Measurements from ENCODE around the gene TSHZ2. TPM values are rescaled to one million over a fixed set of nuclear protein-coding genes. Genes with fewer than 3 reads are reported as not detected.

TSHZ2 gene
- total and polyA plus RNA-seq, 4 donors: 0.93 to 8.8 (median 3.8) TPM

DNA sequence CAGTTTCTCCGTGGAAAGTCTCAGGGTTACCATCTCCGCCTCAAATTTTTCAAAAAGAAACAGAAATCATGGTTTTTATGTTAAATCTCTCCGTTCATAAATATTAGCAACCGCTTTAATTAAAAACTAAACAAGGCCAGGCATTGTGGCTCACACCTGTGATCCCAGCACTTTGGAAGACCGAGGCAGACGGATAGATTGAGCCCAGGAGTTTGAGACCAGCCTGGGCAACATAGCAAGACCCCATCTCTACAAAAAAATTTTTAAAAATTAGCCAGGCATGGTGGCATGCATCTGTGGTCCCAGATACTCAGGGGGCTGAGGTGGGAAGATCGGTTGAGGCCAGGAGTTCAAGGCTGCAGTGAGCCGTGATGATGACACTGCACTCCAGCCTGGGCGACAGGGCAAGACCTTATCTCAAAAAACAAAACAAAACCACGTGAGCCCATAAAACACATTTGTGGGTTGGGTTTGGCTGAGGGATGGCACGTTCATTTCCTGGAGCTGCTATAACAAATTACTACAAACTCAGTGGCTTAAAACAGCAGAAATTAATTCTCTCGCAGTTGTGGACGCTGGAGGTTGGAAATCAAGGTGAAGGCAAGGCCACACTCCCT, 398.3 kb downstream of the TSHZ2 start:
- Histone ChIP-seq H3K4me3 (no peak overlapping the region), H3K9me3 (ENCODE audit: control insufficient read depth in 4 of 4, insufficient read depth in 3 of 4, low read length in 3 of 4) (peaks cover 0 to 2% (median 0%) of the 10 kb centered on the region in 4 donors), H3K4me1 (ENCODE audit: control insufficient read depth in 5 of 5, insufficient read depth in 5 of 5, low read length in 5 of 5) (no peaks in the 10 kb centered on the region), H3K9ac (ENCODE audit: insufficient read depth in 1 of 2, low read length in 2 of 2) (no peak overlapping the region), H3K36me3 (ENCODE audit: control insufficient read depth in 4 of 4, insufficient read depth in 4 of 4, low read length in 4 of 4) (no peaks in the 10 kb centered on the region), H3K27me3 (ENCODE audit: control insufficient read depth in 3 of 3, insufficient read depth in 3 of 3, low read length in 2 of 3) (no peaks in the 10 kb centered on the region), H3K27ac (ENCODE audit: low read depth in 1 of 2, low read length in 1 of 2) (no peak overlapping the region)
- DNase-seq: no peak
- no peak for TF ChIP-seq CTCF (IDR thresholded peaks at IDR 0.05; ENCODE audit: control extremely low read depth, extremely low read depth)
- ATAC-seq (ENCODE audit: insufficient read depth, low FRiP score): no peak
- WGBS, 2 donors: 76% methylated on average over 13 of the region's 13 CpGs

DNA sequence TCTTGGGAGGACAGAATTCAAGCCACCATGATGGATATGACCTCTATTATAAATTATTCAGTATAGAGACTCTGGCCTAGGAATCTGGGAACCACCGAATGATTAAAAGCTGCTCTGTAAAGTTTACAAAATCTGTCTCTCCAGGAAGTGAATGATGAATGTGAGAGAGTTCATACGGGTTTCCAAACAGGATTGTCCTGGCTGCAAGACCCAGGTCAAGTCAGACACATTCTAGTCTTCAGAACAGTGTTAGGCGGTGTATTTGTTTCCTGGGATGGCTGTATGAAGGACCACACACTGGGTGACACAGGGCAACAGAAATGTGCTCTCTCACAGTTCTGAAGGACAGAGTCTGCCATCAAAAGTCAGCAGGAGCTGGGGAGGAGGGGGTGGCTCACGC, 399.1 kb downstream of the TSHZ2 start:
- TF ChIP-seq CTCF (IDR thresholded peaks at IDR 0.05; ENCODE audit: control extremely low read depth, extremely low read depth): no peak
- 64 to 71% methylated on average over 4 of the region's 4 CpGs for WGBS, 2 donors
- Histone ChIP-seq H3K9me3 (ENCODE audit: control insufficient read depth in 4 of 4, insufficient read depth in 3 of 4, low read length in 3 of 4) (peaks cover 0 to 2% (median 0%) of the 10 kb centered on the region in 4 donors), H3K9ac (ENCODE audit: insufficient read depth in 1 of 2, low read length in 2 of 2) (no peak overlapping the region), H3K4me3 (no peak overlapping the region), H3K27me3 (ENCODE audit: control insufficient read depth in 3 of 3, insufficient read depth in 3 of 3, low read length in 2 of 3) (no peaks in the 10 kb centered on the region), H3K36me3 (ENCODE audit: control insufficient read depth in 4 of 4, insufficient read depth in 4 of 4, low read length in 4 of 4) (no peaks in the 10 kb centered on the region), H3K4me1 (ENCODE audit: control insufficient read depth in 5 of 5, insufficient read depth in 5 of 5, low read length in 5 of 5) (no peaks in the 10 kb centered on the region), H3K27ac (ENCODE audit: low read depth in 1 of 2, low read length in 1 of 2) (no peak overlapping the region)
- DNase-seq (peak in 1 of 3 donors; percentile 32), ATAC-seq (ENCODE audit: insufficient read depth, low FRiP score) (no peak)

GRCh38 chr20:53376021-53376420, 403.9 kb downstream of the TSHZ2 start:
- Histone ChIP-seq H3K36me3 (ENCODE audit: control insufficient read depth in 4 of 4, insufficient read depth in 4 of 4, low read length in 4 of 4) (no peaks in the 10 kb centered on the region), H3K4me3 (no peak overlapping the region), H3K9ac (ENCODE audit: insufficient read depth in 1 of 2, low read length in 2 of 2) (no peak overlapping the region), H3K4me1 (ENCODE audit: control insufficient read depth in 5 of 5, insufficient read depth in 5 of 5, low read length in 5 of 5) (peaks cover 0 to 9% (median 0%) of the 10 kb centered on the region in 5 donors), H3K27me3 (ENCODE audit: control insufficient read depth in 3 of 3, insufficient read depth in 3 of 3, low read length in 2 of 3) (no peaks in the 10 kb centered on the region), H3K27ac (ENCODE audit: low read depth in 1 of 2, low read length in 1 of 2) (no peak overlapping the region), H3K9me3 (ENCODE audit: control insufficient read depth in 4 of 4, insufficient read depth in 3 of 4, low read length in 3 of 4) (peaks cover 0 to 2% (median under 1%) of the 10 kb centered on the region in 4 donors)
- WGBS, 2 donors: 93 to 97% methylated on average over 2 of the region's 2 CpGs
- no peak for ATAC-seq (ENCODE audit: insufficient read depth, low FRiP score)
- no peak for TF ChIP-seq CTCF (IDR thresholded peaks at IDR 0.05; ENCODE audit: control extremely low read depth, extremely low read depth)
- DNase-seq: no peak
